GM21390 (cell line): ENCODE results near the gene THYN1.

Experiments
- ATAC-seq: cut with Tn5 transposase; IDR thresholded peaks from one replicate; pipeline ENCODE4 v1.9.1; 2021; ENCODE audit not compliant: unreplicated experiment

The THYN1 gene

GRCh38 chr11:134250675-134251074 lies 2.5 kb downstream of the THYN1 start:
- ATAC-seq, result no peak

GRCh38 chr11:134250246-134250645 lies 2.9 kb downstream of the THYN1 start:
- no peak for ATAC-seq

GRCh38 chr11:134248910-134249480 lies 4.2 kb downstream of the THYN1 start:
- ATAC-seq, result no peak

- no peak for ATAC-seq
These were observed 6.5 kb downstream of the THYN1 start for GRCh38 chr11:134246678-134247077.

- ATAC-seq, result no peak
These were observed 7.1 kb downstream of the THYN1 start for GRCh38 chr11:134246100-134246499.

GRCh38 chr11:134245434-134245833 lies 7.7 kb downstream of the THYN1 start:
- ATAC-seq, result no peak

- ATAC-seq, result peak; percentile 93
These were observed 8.6 kb downstream of the THYN1 start for GRCh38 chr11:134244593-134244992.

GRCh38 chr11:134243913-134244312 lies 9.2 kb downstream of the THYN1 start:
- no peak for ATAC-seq

GRCh38 chr11:134242376-134242775 lies 10.8 kb downstream of the THYN1 start:
- no peak for ATAC-seq

GRCh38 chr11:134240592-134240991 lies 12.6 kb downstream of the THYN1 start:
- ATAC-seq, result no peak

- no peak for ATAC-seq
These were observed 14.2 kb downstream of the THYN1 start for GRCh38 chr11:134238956-134239355.

GRCh38 chr11:134237557-134237922 lies 15.6 kb downstream of the THYN1 start:
- ATAC-seq, result no peak

GRCh38 chr11:134236834-134237556 lies 16.2 kb downstream of the THYN1 start:
- no peak for ATAC-seq

GRCh38 chr11:134235399-134235798 lies 17.8 kb downstream of the THYN1 start:
- no peak for ATAC-seq

- no peak for ATAC-seq
These were observed 19.4 kb downstream of the THYN1 start for GRCh38 chr11:134233729-134234179.

- ATAC-seq, result no peak
These were observed 21.0 kb downstream of the THYN1 start for GRCh38 chr11:134231958-134232659.

GRCh38 chr11:134230339-134230738 lies 22.8 kb downstream of the THYN1 start:
- no peak for ATAC-seq

GRCh38 chr11:134229126-134229790 lies 23.9 kb downstream of the THYN1 start:
- ATAC-seq, result no peak

- peak; percentile 53 for ATAC-seq
These were observed 24.5 kb downstream of the THYN1 start for GRCh38 chr11:134228625-134229024.

- ATAC-seq, result no peak
These were observed 26.3 kb downstream of the THYN1 start for GRCh38 chr11:134226806-134227325.
